ENCODE results near the gene PRSS56.

PRSS56 gene

DNA sequence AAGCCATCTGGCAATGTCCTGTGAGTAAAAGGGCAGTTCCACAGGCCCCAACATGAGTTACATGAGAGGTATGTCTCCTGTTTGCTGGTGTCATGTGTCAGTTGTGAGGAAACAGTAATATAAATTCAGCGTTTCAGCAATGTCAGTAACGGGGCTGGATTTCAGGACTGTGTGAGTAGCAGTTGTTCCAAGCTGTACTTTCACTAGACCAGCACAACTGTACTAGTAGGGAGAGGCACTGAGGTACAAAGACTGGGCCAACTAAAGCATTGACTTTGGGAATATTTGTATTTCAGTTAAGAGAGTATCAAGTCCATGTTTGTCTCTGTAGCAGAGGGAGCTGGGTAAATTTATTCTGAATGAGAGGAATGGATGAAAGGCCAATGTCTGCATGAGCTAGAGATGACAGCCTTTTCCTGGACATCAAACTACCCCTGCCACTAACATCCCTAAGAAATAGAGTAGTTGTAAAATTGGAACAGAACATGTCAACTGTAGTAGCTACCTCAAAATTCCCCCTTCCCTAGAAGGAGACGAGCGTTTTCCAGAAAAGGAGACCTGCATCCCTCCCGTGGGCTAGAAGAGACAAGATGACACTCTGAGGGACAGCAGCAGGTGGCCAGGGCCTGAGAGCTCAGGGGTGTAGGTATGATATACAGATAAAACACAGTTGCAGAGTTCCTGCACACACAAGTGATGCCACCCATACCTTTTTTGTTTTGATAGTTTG is 54.7 kb downstream of the PRSS56 start:
- DNase-seq = no peak
